ENCODE measurements around the gene EXD3. TPM values are rescaled to one million over a fixed set of nuclear protein-coding genes. Genes with fewer than 3 reads are reported as not detected.

EXD3 gene
- total and polyA plus RNA-seq, 4 donors, result 8.6 to 30.5 (median 19.5) TPM

DNA sequence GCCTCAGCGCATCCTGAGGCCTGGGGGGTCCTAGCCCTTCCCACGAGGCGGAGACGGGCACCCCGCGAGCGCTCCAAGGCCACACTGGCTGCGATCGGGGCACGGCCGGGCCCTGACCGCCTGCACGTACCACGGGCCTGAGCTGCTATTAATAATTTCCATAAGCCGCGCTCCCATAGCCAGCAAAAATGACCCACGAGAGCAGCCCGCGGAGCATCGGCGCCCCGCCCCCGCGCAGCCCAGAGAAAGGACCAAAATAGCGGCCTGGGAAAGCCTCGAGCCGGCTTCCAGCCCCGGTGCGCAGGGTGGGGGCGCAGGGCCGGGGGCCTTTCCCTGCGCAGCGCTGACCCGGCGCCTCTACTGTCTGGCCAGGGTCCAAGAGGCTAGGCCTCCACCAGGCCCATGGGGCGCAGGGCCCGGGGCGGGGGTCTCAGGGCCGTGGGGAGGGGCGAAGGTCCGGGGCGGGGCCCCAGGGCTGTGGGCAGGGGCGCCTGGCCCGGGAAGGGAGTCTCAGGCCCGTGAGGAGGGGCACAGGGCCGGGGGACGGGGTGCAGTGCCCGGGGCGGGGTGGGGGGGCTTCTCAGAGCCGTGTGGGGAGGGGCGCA, 54.4 kb downstream of the EXD3 start:
- no peak overlapping the region for H3K27ac ChIP-seq (ENCODE audit: low read depth in 1 of 2, low read length in 1 of 2)
- H3K36me3 ChIP-seq (ENCODE audit: control insufficient read depth in 4 of 4, insufficient read depth in 4 of 4, low read length in 4 of 4), result peaks cover 0 to 23% (median 3%) of the 10 kb centered on the region in 4 donors
- ATAC-seq (ENCODE audit: insufficient read depth, low FRiP score), result no peak
- H3K9ac ChIP-seq (ENCODE audit: insufficient read depth in 1 of 2, low read length in 2 of 2), result no peak overlapping the region
- H3K4me1 ChIP-seq (ENCODE audit: control insufficient read depth in 5 of 5, insufficient read depth in 5 of 5, low read length in 5 of 5), result peaks cover 0 to 18% (median 4%) of the 10 kb centered on the region in 5 donors
- H3K9me3 ChIP-seq (ENCODE audit: control insufficient read depth in 4 of 4, insufficient read depth in 3 of 4, low read length in 3 of 4), result no peaks in the 10 kb centered on the region
- 72 to 86% methylated on average over 49 to 51 of the region's 51 CpGs for WGBS, 2 donors
- H3K4me3 ChIP-seq, result no peak overlapping the region
- H3K27me3 ChIP-seq (ENCODE audit: control insufficient read depth in 3 of 3, insufficient read depth in 3 of 3, low read length in 2 of 3), result no peaks in the 10 kb centered on the region
- TF ChIP-seq, protein P1, sequence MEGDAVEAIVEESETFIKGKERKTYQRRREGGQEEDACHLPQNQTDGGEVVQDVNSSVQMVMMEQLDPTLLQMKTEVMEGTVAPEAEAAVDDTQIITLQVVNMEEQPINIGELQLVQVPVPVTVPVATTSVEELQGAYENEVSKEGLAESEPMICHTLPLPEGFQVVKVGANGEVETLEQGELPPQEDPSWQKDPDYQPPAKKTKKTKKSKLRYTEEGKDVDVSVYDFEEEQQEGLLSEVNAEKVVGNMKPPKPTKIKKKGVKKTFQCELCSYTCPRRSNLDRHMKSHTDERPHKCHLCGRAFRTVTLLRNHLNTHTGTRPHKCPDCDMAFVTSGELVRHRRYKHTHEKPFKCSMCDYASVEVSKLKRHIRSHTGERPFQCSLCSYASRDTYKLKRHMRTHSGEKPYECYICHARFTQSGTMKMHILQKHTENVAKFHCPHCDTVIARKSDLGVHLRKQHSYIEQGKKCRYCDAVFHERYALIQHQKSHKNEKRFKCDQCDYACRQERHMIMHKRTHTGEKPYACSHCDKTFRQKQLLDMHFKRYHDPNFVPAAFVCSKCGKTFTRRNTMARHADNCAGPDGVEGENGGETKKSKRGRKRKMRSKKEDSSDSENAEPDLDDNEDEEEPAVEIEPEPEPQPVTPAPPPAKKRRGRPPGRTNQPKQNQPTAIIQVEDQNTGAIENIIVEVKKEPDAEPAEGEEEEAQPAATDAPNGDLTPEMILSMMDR (IDR thresholded peaks at IDR 0.05; ENCODE audit: control extremely low read depth, extremely low read depth), result no peak
- DNase-seq, result peak in 2 of 3 donors; percentile 27 to 57

DNA sequence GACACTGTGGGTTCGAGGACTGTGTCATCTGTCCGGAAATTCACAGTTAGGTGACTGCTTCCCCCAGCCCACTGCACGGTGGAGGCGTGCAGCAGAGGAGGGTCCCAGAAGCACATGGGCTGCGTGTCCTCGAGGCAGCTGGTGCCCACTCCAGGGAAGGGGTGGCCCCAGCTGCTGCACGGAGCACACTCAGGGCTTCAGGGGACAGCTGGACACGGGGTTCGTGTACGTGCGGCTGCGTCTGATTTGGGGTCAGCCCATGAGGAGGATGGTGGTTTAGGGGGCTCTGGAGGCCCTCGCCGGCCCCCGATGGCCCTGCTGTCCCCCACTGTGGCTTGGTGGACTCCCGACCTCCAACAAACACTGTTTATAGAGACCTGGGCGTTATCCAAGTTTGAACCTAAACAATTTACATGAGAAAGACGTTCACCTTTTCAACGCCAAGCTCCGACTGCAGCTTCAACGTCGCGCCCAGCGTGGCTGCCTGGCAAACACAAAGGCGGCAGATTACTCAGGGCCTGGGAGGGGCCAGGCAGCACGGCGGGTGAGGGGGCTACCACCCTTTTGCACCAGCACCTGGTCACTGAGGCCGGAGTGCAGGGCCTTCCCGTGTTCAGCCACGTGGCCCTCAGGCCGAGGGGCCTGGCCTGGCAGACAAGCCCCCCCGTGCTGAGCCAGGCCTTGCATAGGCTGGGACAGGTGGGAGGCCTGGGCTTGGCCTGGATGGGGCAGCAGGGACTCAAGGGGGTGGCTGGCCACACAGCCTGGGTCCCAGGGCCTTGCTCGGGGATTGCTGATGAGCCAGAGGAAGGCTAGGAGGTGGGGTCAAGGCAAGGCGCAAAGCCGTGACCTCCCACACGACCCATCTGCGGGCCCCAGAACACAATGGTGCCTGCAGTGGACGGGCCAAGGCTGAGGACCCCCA, 55.2 kb downstream of the EXD3 start:
- 82 to 84% methylated on average over 38 of the region's 38 CpGs for WGBS, 2 donors
- H3K27me3 ChIP-seq (ENCODE audit: control insufficient read depth in 3 of 3, insufficient read depth in 3 of 3, low read length in 2 of 3), result no peaks in the 10 kb centered on the region
- H3K9me3 ChIP-seq (ENCODE audit: control insufficient read depth in 4 of 4, insufficient read depth in 3 of 4, low read length in 3 of 4), result no peaks in the 10 kb centered on the region
- no peak overlapping the region for H3K4me3 ChIP-seq
- H3K9ac ChIP-seq (ENCODE audit: insufficient read depth in 1 of 2, low read length in 2 of 2), result no peak overlapping the region
- DNase-seq, result no peak
- no peak for ATAC-seq (ENCODE audit: insufficient read depth, low FRiP score)
- TF ChIP-seq, protein P1 (IDR thresholded peaks at IDR 0.05; ENCODE audit: control extremely low read depth, extremely low read depth), result no peak
- peaks cover 0 to 21% (median 3%) of the 10 kb centered on the region in 4 donors for H3K36me3 ChIP-seq (ENCODE audit: control insufficient read depth in 4 of 4, insufficient read depth in 4 of 4, low read length in 4 of 4)
- no peak overlapping the region for H3K27ac ChIP-seq (ENCODE audit: low read depth in 1 of 2, low read length in 1 of 2)
- H3K4me1 ChIP-seq (ENCODE audit: control insufficient read depth in 5 of 5, insufficient read depth in 5 of 5, low read length in 5 of 5), result peaks cover 0 to 18% (median 4%) of the 10 kb centered on the region in 5 donors

DNA sequence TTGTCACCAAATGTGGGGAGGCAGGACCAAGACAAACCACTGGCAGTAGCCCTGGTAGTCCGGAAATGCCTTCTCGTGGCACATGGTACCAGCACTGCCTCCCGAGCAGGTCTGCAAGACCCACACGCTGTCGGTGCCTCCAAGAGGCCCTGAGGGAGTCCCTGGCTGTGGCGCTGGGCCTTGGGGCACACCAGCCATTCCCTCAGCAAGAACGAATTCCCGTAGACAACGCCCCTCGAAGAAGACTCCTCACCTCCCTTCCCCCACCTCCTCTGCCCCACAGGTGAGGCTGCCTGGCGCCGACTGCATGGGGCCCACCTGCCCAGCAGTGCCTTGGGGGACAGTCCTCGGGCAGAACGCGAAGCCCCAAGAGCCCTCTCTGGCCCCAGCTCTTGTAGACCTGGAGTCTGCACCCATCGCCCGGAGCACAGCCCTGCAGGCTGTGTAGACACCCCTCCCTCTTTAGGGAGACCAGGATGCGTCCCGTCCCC, 56.0 kb downstream of the EXD3 start:
- ATAC-seq (ENCODE audit: insufficient read depth, low FRiP score) (no peak), DNase-seq (no peak)
- no peak overlapping the region for H3K9ac ChIP-seq (ENCODE audit: insufficient read depth in 1 of 2, low read length in 2 of 2)
- H3K4me3 ChIP-seq, result no peak overlapping the region
- 96 to 98% methylated on average over 19 of the region's 19 CpGs for WGBS, 2 donors
- H3K36me3 ChIP-seq (ENCODE audit: control insufficient read depth in 4 of 4, insufficient read depth in 4 of 4, low read length in 4 of 4), result peaks cover 0 to 15% (median 3%) of the 10 kb centered on the region in 4 donors
- no peaks in the 10 kb centered on the region for H3K27me3 ChIP-seq (ENCODE audit: control insufficient read depth in 3 of 3, insufficient read depth in 3 of 3, low read length in 2 of 3)
- TF ChIP-seq, protein P1 (IDR thresholded peaks at IDR 0.05; ENCODE audit: control extremely low read depth, extremely low read depth), result no peak
- H3K27ac ChIP-seq (ENCODE audit: low read depth in 1 of 2, low read length in 1 of 2), result no peak overlapping the region
- no peaks in the 10 kb centered on the region for H3K9me3 ChIP-seq (ENCODE audit: control insufficient read depth in 4 of 4, insufficient read depth in 3 of 4, low read length in 3 of 4)
- peaks cover 0 to 18% (median 4%) of the 10 kb centered on the region in 5 donors for H3K4me1 ChIP-seq (ENCODE audit: control insufficient read depth in 5 of 5, insufficient read depth in 5 of 5, low read length in 5 of 5)

All from lung (tissue), 12 donors.